ENCODE measurements around the gene GDI1. TPM values are rescaled to one million over a fixed set of nuclear protein-coding genes. Genes with fewer than 3 reads are reported as not detected.

Gene GDI1
- total and polyA plus RNA-seq, 2 of the 8 experiments (the other 6 are each of a cell fraction or from before 2014, with no cell fraction given): 83.1 to 136 TPM

DNA sequence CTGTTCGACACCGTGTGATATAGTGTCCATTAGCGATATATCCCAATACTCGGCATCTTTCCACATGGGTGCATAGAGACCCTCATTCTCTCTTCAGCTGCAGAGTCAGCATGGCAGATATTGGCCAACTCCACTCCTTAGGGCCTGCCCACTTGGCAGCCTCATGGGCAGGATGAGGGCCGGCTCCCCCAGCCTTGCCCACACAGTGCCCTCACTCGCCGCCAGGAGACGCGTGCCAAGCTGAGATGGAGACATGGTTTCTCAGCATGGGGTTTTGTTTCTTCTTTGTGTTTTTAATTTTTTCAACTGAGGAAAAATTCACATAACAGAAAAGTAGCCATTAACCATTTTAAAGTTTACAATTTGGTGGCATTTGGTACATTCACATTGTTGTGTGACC is 15.9 kb downstream of the GDI1 start:
- H3K56ac ChIP-seq (replicated peaks; ENCODE audit: insufficient read length, low read depth, low read length): no peak overlapping the region
- H2AK5ac ChIP-seq (ENCODE audit: low read depth, low read length): no peak overlapping the region
- H4K20me1 ChIP-seq (replicated peaks in 1 of 2; ENCODE audit: control insufficient read depth in 1 of 2, insufficient read depth in 2 of 2, low read length in 2 of 2): no peaks in the 10 kb centered on the region
- H4K5ac ChIP-seq (ENCODE audit: insufficient read length, low read depth, low read length): no peak overlapping the region
- H4K8ac ChIP-seq (ENCODE audit: extremely low read depth, insufficient read depth, low read length): no peak overlapping the region
- no peak overlapping the region for H2BK5ac ChIP-seq (ENCODE audit: low read depth, low read length)
- no peaks in the 10 kb centered on the region for H3K79me1 ChIP-seq (ENCODE audit: low read depth, low read length)
- no peak overlapping the region for H3K18ac ChIP-seq (ENCODE audit: extremely low read depth, low read length)
- no peak overlapping the region for H3K27ac ChIP-seq (ENCODE audit: low read depth, low read length)
- H2AFZ ChIP-seq (ENCODE audit: low read length): no peak overlapping the region
- WGBS, 2 experiments (ENCODE audit: extremely low coverage in 1 of 2, insufficient coverage in 1 of 2, insufficient read length in 1 of 2, insufficient replicate concordance in 2 of 2, low coverage in 1 of 2, low lambda C conversion rate in 2 of 2, missing lambda C conversion rate in 1 of 2): 100% methylated on average over 3 of the region's 9 CpGs; no CpG with 5 or more reads in 1 of the 2 experiments
- no peaks in the 10 kb centered on the region for H3K4me1 ChIP-seq (replicated peaks in 1 of 4; ENCODE audit: control insufficient read depth in 3 of 4, insufficient read depth in 4 of 4, low read length in 3 of 4)
- H3K23me2 ChIP-seq (ENCODE audit: low read depth, low read length): no peaks in the 10 kb centered on the region
- DNase-seq (ENCODE audit: low read depth in 1 of 2, low spot score in 2 of 2) (no peak), FAIRE-seq (no peak)
- H3K27me3 ChIP-seq (replicated peaks in 1 of 4; ENCODE audit: control insufficient read depth in 3 of 4, extremely low read depth in 1 of 4, insufficient read depth in 3 of 4, low read length in 3 of 4): peaks cover 0 to 3% (median 0%) of the 10 kb centered on the region in 4 experiments; a peak in 1 of 7 replicates
- H3K36me3 ChIP-seq (ENCODE audit: control insufficient read depth in 2 of 4, insufficient read depth in 4 of 4, low read length in 3 of 4): peaks cover 0 to 17% (median 5%) of the 10 kb centered on the region in 4 experiments; a peak in 5 of 8 replicates
- no peak overlapping the region for H2BK12ac ChIP-seq (ENCODE audit: low read depth, low read length)
- H3K4ac ChIP-seq (replicated peaks; ENCODE audit: insufficient read length, low read depth, low read length): no peak overlapping the region
- CTCF ChIA-PET (ENCODE audit: partially characterized antibody): interaction anchor here (1.3 kb wide), 1 partner anchor 83 kb away, joined by 3 read pairs; no protein-coding TSS in a partner anchor
- no peak overlapping the region for H3K9ac ChIP-seq (replicated peaks in 1 of 4; ENCODE audit: extremely low read depth in 1 of 4, low read depth in 3 of 4, low read length in 3 of 4)
- POLR2A ChIA-PET (ENCODE audit: partially characterized antibody): interaction anchor here (0.8 to 1.1 kb wide), 2 partner anchors 11 to 55 kb away, joined by 3 to 4 read pairs; no protein-coding TSS in a partner anchor
- H3K9me3 ChIP-seq (ENCODE audit: insufficient read depth in 2 of 2, low read depth in 1 of 2, low read length in 1 of 2): no peaks in the 10 kb centered on the region
- no peak overlapping the region for H3K4me2 ChIP-seq (ENCODE audit: insufficient read depth in 1 of 2, low read depth in 2 of 2, low read length in 2 of 2)
- no peak overlapping the region for H2BK20ac ChIP-seq (ENCODE audit: low read length)
- no peaks in the 10 kb centered on the region for H3K79me2 ChIP-seq (ENCODE audit: control insufficient read depth in 1 of 2, insufficient read depth in 2 of 2, low read length in 2 of 2)
- H2BK15ac ChIP-seq (ENCODE audit: low read length): no peak overlapping the region
- no peak overlapping the region for H4K91ac ChIP-seq (replicated peaks; ENCODE audit: insufficient read length, low read length)
- no peak overlapping the region for H2BK120ac ChIP-seq (replicated peaks; ENCODE audit: low read depth, low read length)
- no peak overlapping the region for H3K4me3 ChIP-seq (ENCODE audit: extremely low read depth in 1 of 4, insufficient read depth in 2 of 4, low read depth in 3 of 4, low read length in 4 of 4)
- no peak overlapping the region for H3K23ac ChIP-seq (ENCODE audit: insufficient read length)
- H3K14ac ChIP-seq (ENCODE audit: insufficient read length): no peak overlapping the region
- TF ChIP-seq GABPA (IDR thresholded peaks at IDR 0.05; ENCODE audit: borderline replicate concordance, insufficient read depth, low read length) (no peak), CBX5 (IDR thresholded peaks at IDR 0.05; ENCODE audit: low read depth, low read length) (no peak), NANOG (IDR thresholded peaks at IDR 0.05; ENCODE audit: insufficient read depth, low read depth, low read length, poor library complexity, severe bottlenecking) (no peak), EGR1 (IDR thresholded peaks at IDR 0.05; ENCODE audit: borderline replicate concordance, low read depth, low read length) (no peak), RFX5 (IDR thresholded peaks at IDR 0.05; ENCODE audit: borderline replicate concordance, low read depth, low read length) (no peak), POU5F1 (IDR thresholded peaks at IDR 0.05; ENCODE audit: low read depth, low read length) (no peak), MAX (IDR thresholded peaks at IDR 0.05) (no peak), CBX8 (IDR thresholded peaks at IDR 0.05; ENCODE audit: borderline replicate concordance, low read depth, low read length) (no peak), HDAC6 (IDR thresholded peaks at IDR 0.05; ENCODE audit: low read depth, low read length) (no peak), TAF1 (IDR thresholded peaks at IDR 0.05; ENCODE audit: low read depth, low read length) (no peak), CHD2 (IDR thresholded peaks at IDR 0.05; ENCODE audit: low read length) (no peak)
- TF ChIP-seq, protein P1, sequence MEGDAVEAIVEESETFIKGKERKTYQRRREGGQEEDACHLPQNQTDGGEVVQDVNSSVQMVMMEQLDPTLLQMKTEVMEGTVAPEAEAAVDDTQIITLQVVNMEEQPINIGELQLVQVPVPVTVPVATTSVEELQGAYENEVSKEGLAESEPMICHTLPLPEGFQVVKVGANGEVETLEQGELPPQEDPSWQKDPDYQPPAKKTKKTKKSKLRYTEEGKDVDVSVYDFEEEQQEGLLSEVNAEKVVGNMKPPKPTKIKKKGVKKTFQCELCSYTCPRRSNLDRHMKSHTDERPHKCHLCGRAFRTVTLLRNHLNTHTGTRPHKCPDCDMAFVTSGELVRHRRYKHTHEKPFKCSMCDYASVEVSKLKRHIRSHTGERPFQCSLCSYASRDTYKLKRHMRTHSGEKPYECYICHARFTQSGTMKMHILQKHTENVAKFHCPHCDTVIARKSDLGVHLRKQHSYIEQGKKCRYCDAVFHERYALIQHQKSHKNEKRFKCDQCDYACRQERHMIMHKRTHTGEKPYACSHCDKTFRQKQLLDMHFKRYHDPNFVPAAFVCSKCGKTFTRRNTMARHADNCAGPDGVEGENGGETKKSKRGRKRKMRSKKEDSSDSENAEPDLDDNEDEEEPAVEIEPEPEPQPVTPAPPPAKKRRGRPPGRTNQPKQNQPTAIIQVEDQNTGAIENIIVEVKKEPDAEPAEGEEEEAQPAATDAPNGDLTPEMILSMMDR (IDR thresholded peaks at IDR 0.05; ENCODE audit: control extremely low read depth in 1 of 3, insufficient read depth in 1 of 3, low read depth in 1 of 3, low read length in 3 of 3): no peak

Measured in H1 (cell line).